Stimulated activated CD4-positive, alpha-beta T cell treated with anti-CD3 and anti-CD28 coated beads, Interleukin-2, amount 100 ng/mL, for 48 hours (primary cell): ENCODE data around the gene SUN5.

Experiments used
- DNase-seq, 2 donors: peaks; one replicate each; pipeline ENCODE4 v3.0.0-alpha.2; 2020

SUN5 gene

GRCh38 chr20:33026072-33026778 lies 22.0 kb upstream of the SUN5 start:
- no peak for DNase-seq

- no peak for DNase-seq
These were observed 21.2 kb upstream of the SUN5 start for GRCh38 chr20:33025318-33025876.

GRCh38 chr20:33024609-33025317 lies 20.5 kb upstream of the SUN5 start:
- no peak for DNase-seq

GRCh38 chr20:33024243-33024560 lies 20.0 kb upstream of the SUN5 start:
- DNase-seq = no peak

GRCh38 chr20:33023439-33024242 lies 19.4 kb upstream of the SUN5 start:
- no peak for DNase-seq

- no peak for DNase-seq
These were observed 18.6 kb upstream of the SUN5 start for GRCh38 chr20:33022694-33023438.

GRCh38 chr20:33022289-33022688 lies 18.1 kb upstream of the SUN5 start:
- no peak for DNase-seq

- DNase-seq = no peak
These were observed 17.6 kb upstream of the SUN5 start for GRCh38 chr20:33021879-33022278.

- DNase-seq = no peak
These were observed 16.3 kb upstream of the SUN5 start for GRCh38 chr20:33020278-33021161.

GRCh38 chr20:33019465-33020277 lies 15.4 kb upstream of the SUN5 start:
- DNase-seq = no peak

GRCh38 chr20:33018169-33018931 lies 14.1 kb upstream of the SUN5 start:
- no peak for DNase-seq

- no peak for DNase-seq
These were observed 13.3 kb upstream of the SUN5 start for GRCh38 chr20:33017542-33017941.

- DNase-seq = no peak
These were observed 12.4 kb upstream of the SUN5 start for GRCh38 chr20:33016581-33017109.

- no peak for DNase-seq
These were observed 11.7 kb upstream of the SUN5 start for GRCh38 chr20:33015700-33016580.

- no peak for DNase-seq
These were observed 10.9 kb upstream of the SUN5 start for GRCh38 chr20:33015114-33015484.

- DNase-seq = no peak
These were observed 10.3 kb upstream of the SUN5 start for GRCh38 chr20:33014336-33015113.

- DNase-seq = no peak
These were observed 9.6 kb upstream of the SUN5 start for GRCh38 chr20:33013701-33014326.
